ENCODE results near the gene RPS6KC1. TPM values are rescaled to one million over a fixed set of nuclear protein-coding genes. Genes with fewer than 3 reads are reported as not detected.

RPS6KC1 gene
- total and polyA plus RNA-seq, 3 donors from 2014 or later: 32.2 to 60.2 (median 55.5) TPM

- no peaks in the 10 kb centered on the region for H3K27me3 ChIP-seq
- no peak overlapping the region for H3K27ac ChIP-seq
- TF ChIP-seq POLR2A (IDR thresholded peaks at IDR 0.05) (no peak), CTCF (IDR thresholded peaks at IDR 0.05) (no peak)
- 44 to 76% methylated on average over 1 of the region's 1 CpG for WGBS, 2 donors
- no peak overlapping the region for H3K4me3 ChIP-seq
- no peaks in the 10 kb centered on the region for H3K36me3 ChIP-seq (ENCODE audit: low read depth, missing control alignments)
- no peak for DNase-seq
- intact Hi-C loops (cut with DNase I; ENCODE audit: low total_unique reads): no loop called here
- H3K9me3 ChIP-seq: no peaks in the 10 kb centered on the region
- peaks cover 3% of the 10 kb centered on the region for H3K4me1 ChIP-seq
Measured at GRCh38 chr1:213049232-213049631, 1.8 kb upstream of the RPS6KC1 start.

GRCh38 chr1:213050745-213051126, 305 bp upstream of the RPS6KC1 start:
- Histone ChIP-seq H3K36me3 (ENCODE audit: low read depth, missing control alignments) (no peaks in the 10 kb centered on the region), H3K27ac (peak overlapping the region; percentile 35 to 88), H3K27me3 (no peaks in the 10 kb centered on the region), H3K4me3 (peak overlapping the region; percentile 75 to 81), H3K4me1 (peaks cover 3% of the 10 kb centered on the region), H3K9me3 (no peaks in the 10 kb centered on the region)
- intact Hi-C loops (cut with DNase I; ENCODE audit: low total_unique reads): no loop called here
- TF ChIP-seq POLR2A (IDR thresholded peaks at IDR 0.05) (no peak), CTCF (IDR thresholded peaks at IDR 0.05) (no peak)
- WGBS, 2 donors: 10 to 15% methylated on average over 14 to 15 of the region's 15 CpGs
- DNase-seq: no peak

- TF ChIP-seq POLR2A (IDR thresholded peaks at IDR 0.05) (no peak), CTCF (IDR thresholded peaks at IDR 0.05) (no peak)
- DNase-seq: no peak
- Histone ChIP-seq H3K4me3 (peak overlapping the region; percentile 75 to 81), H3K36me3 (ENCODE audit: low read depth, missing control alignments) (no peaks in the 10 kb centered on the region), H3K27me3 (no peaks in the 10 kb centered on the region), H3K9me3 (no peaks in the 10 kb centered on the region), H3K4me1 (peaks cover 14% of the 10 kb centered on the region), H3K27ac (peak overlapping the region in 1 of 2 donors; percentile 88)
- intact Hi-C loops (cut with DNase I; ENCODE audit: low total_unique reads): no loop called here
- 26 to 29% methylated on average over 2 of the region's 2 CpGs for WGBS, 2 donors
Measured at GRCh38 chr1:213051881-213052202, 801 bp downstream of the RPS6KC1 start.

- Histone ChIP-seq H3K9me3 (no peaks in the 10 kb centered on the region), H3K4me3 (no peak overlapping the region), H3K27ac (no peak overlapping the region), H3K27me3 (no peaks in the 10 kb centered on the region), H3K36me3 (ENCODE audit: low read depth, missing control alignments) (no peaks in the 10 kb centered on the region), H3K4me1 (peaks cover 14% of the 10 kb centered on the region)
- TF ChIP-seq POLR2A (IDR thresholded peaks at IDR 0.05) (no peak), CTCF (IDR thresholded peaks at IDR 0.05) (no peak)
- DNase-seq: no peak
- intact Hi-C loops (cut with DNase I; ENCODE audit: low total_unique reads): no loop called here
Measured at GRCh38 chr1:213053455-213053854, 2.4 kb downstream of the RPS6KC1 start.

- 73 to 77% methylated on average over 2 of the region's 2 CpGs for WGBS, 2 donors
- no peak for DNase-seq
- H3K27me3 ChIP-seq: no peaks in the 10 kb centered on the region
- no peaks in the 10 kb centered on the region for H3K9me3 ChIP-seq
- no peak overlapping the region for H3K27ac ChIP-seq
- H3K4me1 ChIP-seq: peaks cover 14% of the 10 kb centered on the region
- TF ChIP-seq CTCF (IDR thresholded peaks at IDR 0.05): no peak
- TF ChIP-seq POLR2A (IDR thresholded peaks at IDR 0.05): no peak
- no peaks in the 10 kb centered on the region for H3K36me3 ChIP-seq (ENCODE audit: low read depth, missing control alignments)
- H3K4me3 ChIP-seq: no peak overlapping the region
- intact Hi-C loops (cut with DNase I; ENCODE audit: low total_unique reads): no loop called here
Measured at GRCh38 chr1:213054142-213054541, 3.1 kb downstream of the RPS6KC1 start.
